CD4-positive, alpha-beta memory T cell (primary cell): ENCODE data around the gene DAPK3. TPM values are rescaled to one million over a fixed set of nuclear protein-coding genes. Genes with fewer than 3 reads are reported as not detected.

Experiments used
- CTCF ChIA-PET: fragments of 350-600 bp; sonication (Branson Sonifier 250); formaldehyde crosslinking; loops from one replicate; lab custom pipeline; 2021; ENCODE audit warnings: inconsistent platforms; ENCODE audit not compliant: partially characterized antibody; lab: Charles Lee
- POLR2A ChIA-PET: fragments of 350-600 bp; sonication (Branson Sonifier 250); formaldehyde crosslinking; loops from one replicate; lab custom pipeline; 2021; ENCODE audit not compliant: partially characterized antibody; lab: Charles Lee
- DNase-seq, 5 donors: peaks; one replicate each; pipeline versions ENCODE4 v3.0.0 to v3.0.0-alpha.2; 2020 to 2022; ENCODE audit warnings: mixed read lengths in 1 of 5
- H3K27ac ChIP-seq: one replicate; pipeline ENCODE4 v1.7.0; 2013; ENCODE audit warnings: low read depth, low read length
- H3K27me3 ChIP-seq: 2 replicates; pipeline ENCODE4 v1.7.0; 2013; ENCODE audit warnings: mild to moderate bottlenecking, low read length, moderate library complexity; ENCODE audit not compliant: insufficient read depth
- H3K36me3 ChIP-seq: 2 replicates; pipeline ENCODE4 v1.7.0; 2013; ENCODE audit warnings: mild to moderate bottlenecking, low read length, moderate library complexity; ENCODE audit not compliant: insufficient read depth
- H3K4me1 ChIP-seq: 2 replicates; pipeline ENCODE4 v1.7.0; 2013; ENCODE audit warnings: mild to moderate bottlenecking, low read length, moderate library complexity; ENCODE audit not compliant: insufficient read depth
- H3K4me3 ChIP-seq, 2 donors: one replicate each; pipeline ENCODE4 v1.7.0; 2013; ENCODE audit warnings: low read length in 2 of 2, mild to moderate bottlenecking in 1 of 2
- H3K9me3 ChIP-seq, 2 donors: one replicate each; pipeline ENCODE4 v1.7.0; 2013; ENCODE audit warnings: low read length in 2 of 2, control low read depth in 1 of 2; ENCODE audit not compliant: control insufficient read depth in 1 of 2
- H3K27ac Mint-ChIP-seq, 7 donors: one replicate each; pipeline ENCODE4 v1.8.0; 2020 to 2021; ENCODE audit warnings: mixed read lengths in 7 of 7, mild to moderate bottlenecking in 6 of 7, inconsistent platforms in 3 of 7, moderate library complexity in 3 of 7
- H3K27me3 Mint-ChIP-seq, 2 donors: one replicate each; pipeline ENCODE4 v1.8.0; 2020 to 2021; ENCODE audit warnings: mixed read lengths in 2 of 2
- H3K36me3 Mint-ChIP-seq, 2 donors: one replicate each; pipeline ENCODE4 v1.8.0; 2020 to 2021; ENCODE audit warnings: mixed read lengths in 2 of 2, inconsistent platforms in 1 of 2, mild to moderate bottlenecking in 1 of 2
- H3K4me1 Mint-ChIP-seq, 4 donors: one replicate each; pipeline ENCODE4 v1.8.0; 2020 to 2021; ENCODE audit warnings: mixed read lengths in 4 of 4, mild to moderate bottlenecking in 1 of 4
- H3K4me3 Mint-ChIP-seq, 8 donors: one replicate each; pipeline ENCODE4 v1.8.0; 2020 to 2021; ENCODE audit warnings: mixed read lengths in 8 of 8, mild to moderate bottlenecking in 7 of 8, moderate library complexity in 6 of 8, inconsistent platforms in 3 of 8
- H3K9me3 Mint-ChIP-seq, 8 donors: one replicate each; pipeline ENCODE4 v1.8.0; 2020 to 2021; ENCODE audit warnings: mixed read lengths in 8 of 8, mild to moderate bottlenecking in 5 of 8, inconsistent platforms in 3 of 8, moderate library complexity in 1 of 8
- intact Hi-C: fragments of 100-400 bp; cut with micrococcal nuclease; formaldehyde crosslinking; loops from one replicate; pipeline ENCODE4 v1.15.1; 2023
- polyA plus RNA-seq, 2 donors: library from polyadenylated mRNA; unstranded; fragments of 300-500 nt; fragmentation: Illumina TruSeq; gene quantifications; one replicate each; pipeline ENCODE4 v1.2.3, GENCODE V29; 2021
- total RNA-seq, 2 experiments: library from RNA; stranded (reverse); gene quantifications; one replicate each; pipeline ENCODE4 v1.2.3, GENCODE V29; 2021

Gene DAPK3
- total and polyA plus RNA-seq, 4 experiments from 2014 or later: 22.3 to 40.7 (median 33.0) TPM

- CTCF ChIA-PET: interaction anchor here (0.8 kb wide), 1 partner anchor 10 kb away, joined by 4 read pairs; no protein-coding TSS in a partner anchor
- POLR2A ChIA-PET: interaction anchor here (1.6 to 3.5 kb wide), 3 partner anchors 7 to 10 kb away, joined by 4 to 26 read pairs (median 10); partner anchors contain the start of gene EEF2
- H3K36me3 ChIP-seq: peaks cover 70% of the 10 kb centered on the region
- H3K36me3 Mint-ChIP-seq: peaks cover 35 to 57% of the 10 kb centered on the region in 2 donors
- H3K27me3 Mint-ChIP-seq: no peaks in the 10 kb centered on the region
- H3K4me3 Mint-ChIP-seq: peak overlapping the region in 1 of 8 donors; percentile 59
- no peaks in the 10 kb centered on the region for H3K9me3 ChIP-seq
- H3K4me1 ChIP-seq: peaks cover 10% of the 10 kb centered on the region
- no peak overlapping the region for H3K4me3 ChIP-seq
- no peaks in the 10 kb centered on the region for H3K27me3 ChIP-seq
- H3K9me3 Mint-ChIP-seq: peaks cover 0 to 12% (median 0%) of the 10 kb centered on the region in 8 donors
- peaks cover 2 to 26% (median 4%) of the 10 kb centered on the region in 4 donors for H3K4me1 Mint-ChIP-seq
- peak in 1 of 5 donors; percentile 22 for DNase-seq
- intact Hi-C loops: no loop called here
- H3K27ac Mint-ChIP-seq: peak overlapping the region in 4 of 7 donors; percentile 47 to 89 (median 52)
- no peak overlapping the region for H3K27ac ChIP-seq
These were observed 6.6 kb upstream of the DAPK3 start for GRCh38 chr19:3977242-3978143.

DNA sequence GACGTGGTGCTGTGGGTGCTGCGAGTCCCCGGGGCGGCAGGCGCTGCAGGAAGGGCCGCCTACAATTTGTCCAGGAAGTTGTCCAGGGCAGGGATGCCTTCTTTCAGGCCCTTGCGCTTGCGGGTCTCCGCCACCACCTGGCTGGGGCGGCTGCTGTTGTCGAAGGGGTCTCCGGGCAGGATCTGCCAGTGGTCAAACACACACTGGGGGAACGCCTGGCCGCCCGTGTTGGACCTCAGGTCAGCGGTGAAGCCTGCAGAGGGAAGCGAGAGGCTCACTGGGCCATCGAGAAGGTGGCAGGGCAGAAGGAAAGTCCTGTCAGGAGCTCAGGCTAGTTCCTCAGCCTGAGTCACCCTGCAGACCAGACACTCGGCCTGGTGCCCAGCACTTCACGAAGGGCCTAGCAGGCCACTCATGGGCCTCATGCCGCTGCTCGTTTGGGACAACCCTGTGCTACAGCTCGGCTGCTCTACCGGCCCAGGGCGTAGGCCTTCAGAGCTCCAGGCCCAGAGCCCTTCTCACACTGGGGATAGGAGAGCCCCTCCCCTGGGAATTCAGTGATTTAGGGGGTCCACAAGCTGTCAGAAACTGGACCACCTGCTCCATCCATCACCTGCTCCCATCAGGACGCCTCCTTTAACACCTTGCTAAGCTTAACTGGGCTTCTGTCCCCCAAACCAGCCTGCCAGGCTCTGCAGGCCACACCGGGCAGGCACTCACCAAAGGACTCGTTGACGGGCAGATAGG lies 5.8 kb upstream of the DAPK3 start:
- H3K4me1 Mint-ChIP-seq: peaks cover 0 to 18% (median 3%) of the 10 kb centered on the region in 4 donors
- H3K27me3 ChIP-seq: no peaks in the 10 kb centered on the region
- H3K27ac ChIP-seq: no peak overlapping the region
- peak overlapping the region in 2 of 7 donors; percentile 88 to 89 for H3K27ac Mint-ChIP-seq
- H3K27me3 Mint-ChIP-seq: no peaks in the 10 kb centered on the region
- H3K4me1 ChIP-seq: peaks cover 10% of the 10 kb centered on the region
- peak overlapping the region in 2 of 8 donors; percentile 13 to 25 for H3K4me3 Mint-ChIP-seq
- ChIA-PET POLR2A (interaction anchor here (2.2 to 3.5 kb wide), 2 partner anchors 8 to 11 kb away, joined by 10 to 26 read pairs; partner anchors contain the start of gene EEF2), CTCF (interaction anchor here (0.8 kb wide), 1 partner anchor 11 kb away, joined by 4 read pairs; no protein-coding TSS in a partner anchor)
- intact Hi-C loops: no loop called here
- peak in 1 of 5 donors; percentile 14 for DNase-seq
- H3K9me3 ChIP-seq: no peaks in the 10 kb centered on the region
- H3K36me3 ChIP-seq: peaks cover 62% of the 10 kb centered on the region
- H3K36me3 Mint-ChIP-seq: peaks cover 27 to 50% of the 10 kb centered on the region in 2 donors
- no peak overlapping the region for H3K4me3 ChIP-seq
- H3K9me3 Mint-ChIP-seq: peaks cover 0 to 11% (median 0%) of the 10 kb centered on the region in 8 donors

GRCh38 chr19:3975637-3976087 lies 4.8 kb upstream of the DAPK3 start:
- H3K27me3 ChIP-seq: no peaks in the 10 kb centered on the region
- intact Hi-C loops: no loop called here
- ChIA-PET POLR2A (interaction anchor here (0.6 to 3.5 kb wide), 3 partner anchors 9 to 151 kb away, joined by 4 to 26 read pairs (median 5); partner anchors contain the start of gene EEF2), CTCF (interaction anchor here (1.4 kb wide), 1 partner anchor 12 kb away, joined by 7 read pairs; no protein-coding TSS in a partner anchor)
- H3K36me3 Mint-ChIP-seq: peaks cover 21 to 45% of the 10 kb centered on the region in 2 donors
- H3K9me3 Mint-ChIP-seq: peaks cover 0 to 11% (median 0%) of the 10 kb centered on the region in 8 donors
- H3K4me3 ChIP-seq: no peak overlapping the region
- H3K27me3 Mint-ChIP-seq: no peaks in the 10 kb centered on the region
- no peak for DNase-seq
- H3K9me3 ChIP-seq: no peaks in the 10 kb centered on the region
- no peak overlapping the region for H3K27ac ChIP-seq
- H3K4me3 Mint-ChIP-seq: peak overlapping the region in 1 of 8 donors; percentile 39
- peaks cover 52% of the 10 kb centered on the region for H3K36me3 ChIP-seq
- peak overlapping the region in 3 of 7 donors; percentile 43 to 89 (median 85) for H3K27ac Mint-ChIP-seq
- peaks cover 2 to 15% (median 8%) of the 10 kb centered on the region in 4 donors for H3K4me1 Mint-ChIP-seq
- H3K4me1 ChIP-seq: peaks cover 13% of the 10 kb centered on the region

DNA sequence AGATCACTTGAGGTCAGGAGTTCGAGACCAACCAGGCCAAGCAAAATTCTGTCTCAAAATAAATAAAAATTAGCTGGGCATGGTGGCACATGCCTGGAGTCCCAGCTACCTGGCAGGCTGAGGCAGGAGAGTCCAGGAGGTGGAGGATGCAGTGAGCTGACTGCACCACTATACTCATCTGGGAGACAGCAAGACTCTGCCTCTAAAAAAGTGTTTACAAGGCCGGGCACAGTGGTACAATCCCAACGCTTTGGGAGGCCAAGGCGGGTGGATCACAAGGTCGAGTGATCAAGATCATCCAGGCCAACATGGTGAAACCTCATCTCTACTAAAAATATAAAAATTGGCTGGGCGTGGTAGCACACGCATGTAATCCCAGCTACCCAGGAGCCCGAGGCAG lies 4.2 kb upstream of the DAPK3 start:
- H3K27me3 Mint-ChIP-seq: no peaks in the 10 kb centered on the region
- H3K27ac Mint-ChIP-seq: peak overlapping the region in 2 of 7 donors; percentile 35 to 89
- intact Hi-C loops: no loop called here
- no peak overlapping the region for H3K4me3 ChIP-seq
- no peak overlapping the region for H3K4me3 Mint-ChIP-seq
- peaks cover 12% of the 10 kb centered on the region for H3K4me1 ChIP-seq
- H3K36me3 ChIP-seq: peaks cover 47% of the 10 kb centered on the region
- CTCF ChIA-PET: interaction anchor here (1.4 kb wide), 1 partner anchor 13 kb away, joined by 7 read pairs; no protein-coding TSS in a partner anchor
- H3K4me1 Mint-ChIP-seq: peaks cover 5 to 20% (median 12%) of the 10 kb centered on the region in 4 donors
- peaks cover 0 to 11% (median 0%) of the 10 kb centered on the region in 8 donors for H3K9me3 Mint-ChIP-seq
- POLR2A ChIA-PET: interaction anchor here (0.8 to 3.5 kb wide), 2 partner anchors 10 to 13 kb away, joined by 4 to 26 read pairs; partner anchors contain the start of gene EEF2
- DNase-seq: no peak
- H3K9me3 ChIP-seq: no peaks in the 10 kb centered on the region
- no peak overlapping the region for H3K27ac ChIP-seq
- peaks cover 21 to 46% of the 10 kb centered on the region in 2 donors for H3K36me3 Mint-ChIP-seq
- H3K27me3 ChIP-seq: no peaks in the 10 kb centered on the region

DNA sequence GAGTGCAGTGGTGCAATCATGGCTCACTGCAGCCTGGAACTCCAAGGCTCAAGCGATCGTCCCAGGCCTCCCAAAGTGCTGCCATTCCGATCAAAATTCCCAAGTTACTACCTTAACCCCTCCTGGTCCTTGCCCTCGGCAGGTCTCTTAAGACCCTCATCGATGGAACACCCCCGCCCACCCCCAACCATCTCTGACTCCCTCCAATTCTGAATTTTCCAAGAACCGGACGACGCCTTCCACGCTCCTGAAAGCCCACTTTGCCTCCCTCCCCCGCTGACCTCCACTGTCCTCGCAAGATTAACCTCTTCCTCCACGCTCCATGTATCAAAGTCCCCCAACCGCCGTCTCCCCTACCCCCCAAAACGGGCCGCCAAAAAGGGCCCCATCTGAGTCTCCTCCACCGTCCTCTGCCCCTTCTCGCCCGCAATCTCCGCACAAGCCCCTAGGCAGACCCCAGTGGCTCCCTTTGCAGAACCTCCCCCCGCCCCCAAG lies 539 bp downstream of the DAPK3 start:
- peak overlapping the region; percentile 86 for H3K27ac ChIP-seq
- peaks cover 25% of the 10 kb centered on the region for H3K4me1 ChIP-seq
- Mint-ChIP-seq H3K27me3 (no peaks in the 10 kb centered on the region), H3K9me3 (no peaks in the 10 kb centered on the region), H3K4me1 (peaks cover 11 to 34% (median 26%) of the 10 kb centered on the region in 4 donors), H3K27ac (peak overlapping the region; percentile 84 to 94 (median 92)), H3K36me3 (peaks cover 0 to 26% of the 10 kb centered on the region in 2 donors), H3K4me3 (peak overlapping the region; percentile 87 to 92 (median 91))
- intact Hi-C loops: loop anchor here (2.0 kb wide), 1 partner anchor 208 kb away; the partner anchor contains the start of gene MRPL54
- peaks cover 19% of the 10 kb centered on the region for H3K36me3 ChIP-seq
- ChIA-PET POLR2A (interaction anchor here (1.0 to 6.2 kb wide), 6 partner anchors 8 to 208 kb away, joined by 3 to 106 read pairs (median 4); partner anchors contain the start of genes EEF2, MRPL54 and PIAS4), CTCF (interaction anchor here (0.5 to 2.1 kb wide), 4 partner anchors 11 to 42 kb away, joined by 3 to 12 read pairs (median 6); partner anchors contain the start of gene EEF2)
- H3K4me3 ChIP-seq: peak overlapping the region; percentile 74 to 78
- no peak for DNase-seq
- H3K27me3 ChIP-seq: no peaks in the 10 kb centered on the region
- H3K9me3 ChIP-seq: no peaks in the 10 kb centered on the region
